Hepatocyte (in vitro differentiated cells): ENCODE results near the gene TMEM87B. TPM values are rescaled to one million over a fixed set of nuclear protein-coding genes. Genes with fewer than 3 reads are reported as not detected.
"Not testable (repeated sequence)": the region's sequence is repeated elsewhere in the genome, so short reads cannot be mapped to it uniquely, and the experiment has no call there.

Experiments
- DNase-seq: peaks from one replicate; pipeline ENCODE4 v3.0.0-alpha.2; 2016; ENCODE audit warnings: low spot score
- H2AFZ ChIP-seq: fragments of 200-600 bp; sonication (generic); 2 replicates; pipeline ENCODE4 v1.6.0; 2016; ENCODE audit warnings: antibody characterized with exemption, mild to moderate bottlenecking
- H3K27ac ChIP-seq: fragments of 200-600 bp; sonication (generic); 2 replicates; pipeline ENCODE4 v1.5.1; 2016; ENCODE audit warnings: mild to moderate bottlenecking
- H3K27me3 ChIP-seq: fragments of 200-600 bp; sonication (generic); 2 replicates; pipeline ENCODE4 v1.6.1; 2016
- H3K36me3 ChIP-seq: fragments of 200-600 bp; sonication (generic); replicated peaks from 2 replicates; pipeline ENCODE4 v1.5.1; 2016; ENCODE audit warnings: low read depth; ENCODE audit not compliant: insufficient read depth
- H3K4me1 ChIP-seq: fragments of 200-600 bp; sonication (generic); 2 replicates; pipeline ENCODE4 v1.5.1; 2016; ENCODE audit warnings: mild to moderate bottlenecking, moderate library complexity; ENCODE audit not compliant: insufficient read depth
- H3K4me2 ChIP-seq: fragments of 200-600 bp; sonication (generic); 2 replicates; pipeline ENCODE4 v1.6.0; 2016
- H3K4me3 ChIP-seq: fragments of 200-600 bp; sonication (generic); 2 replicates; pipeline ENCODE4 v1.5.1; 2016; ENCODE audit warnings: mild to moderate bottlenecking
- H3K79me2 ChIP-seq: fragments of 200-600 bp; sonication (generic); 2 replicates; pipeline ENCODE4 v1.6.0; 2017; ENCODE audit warnings: mild to moderate bottlenecking
- H3K9me2 ChIP-seq: fragments of 200-600 bp; sonication (generic); replicated peaks from 2 replicates; pipeline ENCODE4 v1.6.0; 2017; ENCODE audit warnings: mild to moderate bottlenecking; ENCODE audit not compliant: insufficient read depth
- H3K9me3 ChIP-seq: fragments of 200-600 bp; sonication (generic); 2 replicates; pipeline ENCODE4 v1.5.1; 2016; ENCODE audit warnings: low read depth, mild to moderate bottlenecking
- H4K20me1 ChIP-seq: fragments of 200-600 bp; sonication (generic); 2 replicates; pipeline ENCODE4 v1.6.0; 2016; ENCODE audit warnings: mild to moderate bottlenecking; ENCODE audit not compliant: insufficient read depth, poor library complexity, severe bottlenecking
- CTCF ChIP-seq: fragments of 200-600 bp; sonication (generic); IDR thresholded peaks from 2 replicates; pipeline ENCODE4 v1.5.1; 2016; ENCODE audit warnings: antibody characterized with exemption, mild to moderate bottlenecking; ENCODE audit not compliant: poor library complexity
- EZH2 ChIP-seq: fragments of 200-600 bp; sonication (generic); IDR thresholded peaks from 2 replicates; pipeline ENCODE4 v1.6.1; 2016; ENCODE audit warnings: antibody characterized with exemption, mild to moderate bottlenecking, borderline replicate concordance
- EZH2phosphoT487 ChIP-seq: fragments of 200-600 bp; sonication (generic); IDR thresholded peaks from one replicate; pipeline ENCODE4 v1.6.1; 2018; ENCODE audit warnings: antibody characterized with exemption, mild to moderate bottlenecking, low read depth, moderate library complexity; ENCODE audit not compliant: unreplicated experiment, severe bottlenecking
- WGBS: methylation state at CpG from one replicate; pipeline ENCODE4 v1.1.6; 2016; ENCODE audit warnings: low lambda C conversion rate; ENCODE audit errors: missing lambda C conversion rate; 5-methylcytosine and 5-hydroxymethylcytosine counted together
- polyA plus RNA-seq: library from polyadenylated mRNA; unstranded; fragments of >200 nt; fragmentation: Nextera tagmentation; extraction: Ambion mirVana; gene quantifications from 2 replicates; pipeline ENCODE4 v1.2.1, GENCODE V29; 2016
- total RNA-seq: library from RNA; depleted of rRNA; stranded (reverse); fragments of >200 nt; gene quantifications from 2 replicates; pipeline ENCODE4 v1.2.3, GENCODE V29; 2014

TMEM87B gene
- total and polyA plus RNA-seq, 2 experiments from 2014 or later: 21.1 to 59.5 TPM

- no peak overlapping the region for H3K27ac ChIP-seq
- H3K4me2 ChIP-seq: no peak overlapping the region
- 81% methylated on average over 1 of the region's 1 CpG for WGBS
These were observed 10.9 kb downstream of the TMEM87B start for GRCh38 chr2:112065966-112066365.

GRCh38 chr2:112069794-112070193 lies 14.7 kb downstream of the TMEM87B start:
- H4K20me1 ChIP-seq, H3K9me3 ChIP-seq, H3K27ac ChIP-seq, DNase-seq, H3K9me2 ChIP-seq, H3K4me1 ChIP-seq, H3K27me3 ChIP-seq, H2AFZ ChIP-seq, H3K36me3 ChIP-seq, H3K4me2 ChIP-seq, H3K4me3 ChIP-seq: not testable (repeated sequence)
- H3K79me2 ChIP-seq: peaks cover 46% of the 10 kb centered on the region

More at GRCh38 chr2:112065966-112066365, 10.9 kb downstream of the TMEM87B start:
- DNase-seq: no peak
- Histone ChIP-seq H3K9me2 (no peaks in the 10 kb centered on the region), H3K36me3 (peaks cover 6% of the 10 kb centered on the region), H3K79me2 (peaks cover 34% of the 10 kb centered on the region), H2AFZ (no peak overlapping the region), H4K20me1 (no peaks in the 10 kb centered on the region), H3K4me3 (no peak overlapping the region), H3K9me3 (no peaks in the 10 kb centered on the region), H3K4me1 (no peaks in the 10 kb centered on the region), H3K27me3 (no peaks in the 10 kb centered on the region)
- TF ChIP-seq EZH2: no peak
- TF ChIP-seq CTCF: no peak
- no peak for TF ChIP-seq EZH2phosphoT487

- no peak overlapping the region for H3K27ac ChIP-seq
- H3K36me3 ChIP-seq: peaks cover 6% of the 10 kb centered on the region
- H2AFZ ChIP-seq: no peak overlapping the region
- H4K20me1 ChIP-seq: no peaks in the 10 kb centered on the region
- H3K4me3 ChIP-seq: no peak overlapping the region
- WGBS: 92% methylated on average over 3 of the region's 3 CpGs
- no peaks in the 10 kb centered on the region for H3K27me3 ChIP-seq
- peaks cover 33% of the 10 kb centered on the region for H3K79me2 ChIP-seq
- no peaks in the 10 kb centered on the region for H3K9me2 ChIP-seq
- H3K4me2 ChIP-seq: no peak overlapping the region
- no peaks in the 10 kb centered on the region for H3K9me3 ChIP-seq
- TF ChIP-seq EZH2phosphoT487: no peak
- no peak for DNase-seq
- H3K4me1 ChIP-seq: no peaks in the 10 kb centered on the region
These were observed 18.8 kb downstream of the TMEM87B start for GRCh38 chr2:112073875-112074274.

GRCh38 chr2:112074506-112074905 lies 19.4 kb downstream of the TMEM87B start:
- H3K79me2 ChIP-seq: peaks cover 30% of the 10 kb centered on the region
- H3K36me3 ChIP-seq: peaks cover 6% of the 10 kb centered on the region
- no peaks in the 10 kb centered on the region for H3K27me3 ChIP-seq
- H4K20me1 ChIP-seq: no peaks in the 10 kb centered on the region
- H2AFZ ChIP-seq: no peak overlapping the region
- TF ChIP-seq EZH2phosphoT487 (no peak), EZH2 (no peak), CTCF (no peak)
- no peak overlapping the region for H3K4me2 ChIP-seq
- no peak overlapping the region for H3K4me3 ChIP-seq
- no peaks in the 10 kb centered on the region for H3K4me1 ChIP-seq
- no peak for DNase-seq
- H3K9me3 ChIP-seq: no peaks in the 10 kb centered on the region
- no peak overlapping the region for H3K27ac ChIP-seq
- H3K9me2 ChIP-seq: no peaks in the 10 kb centered on the region
- WGBS: 100% methylated on average over 1 of the region's 1 CpG
